Transverse colon (tissue), 4 donors: Measurements from ENCODE around the gene SERPINA3. TPM values are rescaled to one million over a fixed set of nuclear protein-coding genes. Genes with fewer than 3 reads are reported as not detected.
"Not testable (repeated sequence)": the region's sequence is repeated elsewhere in the genome, so short reads cannot be mapped to it uniquely, and the experiment has no call there.

ENCODE experiments used
- DNase-seq: peaks from one replicate; pipeline ENCODE4 v3.0.0-alpha.2; 2019
- H3K27ac ChIP-seq, 4 donors: fragments of 200-600 bp; sonication (generic); 2 replicates each; pipeline ENCODE4 v1.5.1; 2016 to 2018; ENCODE audit warnings: inconsistent platforms in 4 of 4
- H3K27me3 ChIP-seq: fragments of 200-600 bp; sonication (generic); 2 replicates; pipeline ENCODE4 v1.5.1; 2017; ENCODE audit warnings: inconsistent platforms
- H3K36me3 ChIP-seq, 4 donors: fragments of 200-600 bp; sonication (generic); 2 replicates each; pipeline ENCODE4 v1.5.1; 2017 to 2019; ENCODE audit warnings: inconsistent platforms in 4 of 4
- H3K4me1 ChIP-seq, 4 donors: fragments of 200-600 bp; sonication (generic); 2 replicates each; pipeline ENCODE4 v1.5.1; 2017 to 2020; ENCODE audit warnings: inconsistent platforms in 4 of 4
- H3K4me3 ChIP-seq, 4 donors: fragments of 200-600 bp; sonication (generic); 1 replicate in 1 of 4; 2 replicates in 3 of 4; pipeline versions ENCODE4 v1.5.1 to v1.6.1; 2017 to 2019; ENCODE audit warnings: inconsistent platforms in 4 of 4
- H3K9me3 ChIP-seq, 2 donors: fragments of 200-600 bp; sonication (generic); 2 replicates each; pipeline ENCODE4 v1.5.1; 2017 to 2019; ENCODE audit warnings: inconsistent platforms in 2 of 2
- EP300 ChIP-seq: sonication (generic); formaldehyde crosslinking; IDR thresholded peaks from one replicate; pipeline ENCODE4 v1.6.1; 2017; ENCODE audit warnings: antibody characterized with exemption, low read depth
- POLR2A ChIP-seq: fragments of 450-650 bp; IDR thresholded peaks from one replicate; pipeline ENCODE4 v1.6.1; 2016; ENCODE audit warnings: antibody characterized with exemption, mild to moderate bottlenecking, moderate library complexity
- POLR2AphosphoS5 ChIP-seq, 3 donors: sonication (generic); formaldehyde crosslinking; IDR thresholded peaks; one replicate each; pipeline ENCODE4 v1.6.1; 2016; ENCODE audit warnings: antibody characterized with exemption in 3 of 3
- WGBS, 2 donors: methylation state at CpG; one replicate each; pipeline ENCODE4 v1.1.5; 2018; ENCODE audit warnings: low coverage in 1 of 2; 5-methylcytosine and 5-hydroxymethylcytosine counted together
- in situ Hi-C, 4 donors: fragments of 200-750 bp; cut with MboI; loops; one replicate each; pipeline versions ENCODE4 v1.15.0 to v1.15.1; 2017; ENCODE audit warnings: low sequenced_read_pairs in 3 of 4, low pct_ligation_motif_present in 1 of 4, low pct_unique_long_range_greater_than_20kb in 1 of 4
- intact Hi-C: fragments of 100-400 bp; cut with DNase I; formaldehyde crosslinking; loops from one replicate; pipeline ENCODE4 v1.15.1; 2023; ENCODE audit warnings: low total_unique reads
- total RNA-seq, 4 donors: library from RNA; depleted of rRNA; stranded (reverse); fragments of >200 nt; gene quantifications; one replicate each; pipeline ENCODE4 v1.1.0, GENCODE V29; 2016
- TF ChIP-seq, protein P1 (sequence below), 5 experiments: fragments of 200-600 bp in 3 of 5; fragments of 450-650 bp in 2 of 5; sonication (generic) in 3 of 5; IDR thresholded peaks; 1 replicate in 2 of 5; 2 replicates in 3 of 5; pipeline ENCODE4 v1.5.1; 2016 to 2017; ENCODE audit warnings: antibody characterized with exemption in 5 of 5, inconsistent platforms in 3 of 5, mild to moderate bottlenecking in 2 of 5, moderate library complexity in 1 of 5

The SERPINA3 gene
- total RNA-seq, 4 donors from 2014 or later: 16.0 to 72.7 (median 22.6) TPM

GRCh38 chr14:94602722-94603121, 9.5 kb upstream of the SERPINA3 start:
- Histone ChIP-seq H3K27me3 (no peaks in the 10 kb centered on the region), H3K36me3 (no peaks in the 10 kb centered on the region), H3K4me3 (no peak overlapping the region), H3K27ac (peak overlapping the region; percentile 49 to 74 (median 64)), H3K9me3 (no peaks in the 10 kb centered on the region), H3K4me1 (peaks cover 14 to 37% (median 19%) of the 10 kb centered on the region in 4 donors)
- intact Hi-C loops (no loop called here), in situ Hi-C loops (no loop called here)
- WGBS, 2 donors: 87% methylated on average over 5 of the region's 5 CpGs; no CpG with 5 or more reads in 1 of the 2 donors
- no peak for DNase-seq
- TF ChIP-seq, protein P1, sequence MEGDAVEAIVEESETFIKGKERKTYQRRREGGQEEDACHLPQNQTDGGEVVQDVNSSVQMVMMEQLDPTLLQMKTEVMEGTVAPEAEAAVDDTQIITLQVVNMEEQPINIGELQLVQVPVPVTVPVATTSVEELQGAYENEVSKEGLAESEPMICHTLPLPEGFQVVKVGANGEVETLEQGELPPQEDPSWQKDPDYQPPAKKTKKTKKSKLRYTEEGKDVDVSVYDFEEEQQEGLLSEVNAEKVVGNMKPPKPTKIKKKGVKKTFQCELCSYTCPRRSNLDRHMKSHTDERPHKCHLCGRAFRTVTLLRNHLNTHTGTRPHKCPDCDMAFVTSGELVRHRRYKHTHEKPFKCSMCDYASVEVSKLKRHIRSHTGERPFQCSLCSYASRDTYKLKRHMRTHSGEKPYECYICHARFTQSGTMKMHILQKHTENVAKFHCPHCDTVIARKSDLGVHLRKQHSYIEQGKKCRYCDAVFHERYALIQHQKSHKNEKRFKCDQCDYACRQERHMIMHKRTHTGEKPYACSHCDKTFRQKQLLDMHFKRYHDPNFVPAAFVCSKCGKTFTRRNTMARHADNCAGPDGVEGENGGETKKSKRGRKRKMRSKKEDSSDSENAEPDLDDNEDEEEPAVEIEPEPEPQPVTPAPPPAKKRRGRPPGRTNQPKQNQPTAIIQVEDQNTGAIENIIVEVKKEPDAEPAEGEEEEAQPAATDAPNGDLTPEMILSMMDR (IDR thresholded peaks at IDR 0.05): no peak
- TF ChIP-seq POLR2AphosphoS5 (IDR thresholded peaks at IDR 0.05) (no peak), POLR2A (no peak)

GRCh38 chr14:94605361-94605760, 6.8 kb upstream of the SERPINA3 start:
- peaks cover 0 to 17% (median 3%) of the 10 kb centered on the region in 4 donors for H3K4me1 ChIP-seq
- no peaks in the 10 kb centered on the region for H3K36me3 ChIP-seq
- in situ Hi-C loops: no loop called here
- no peak for DNase-seq
- intact Hi-C loops: no loop called here
- no peaks in the 10 kb centered on the region for H3K27me3 ChIP-seq
- H3K4me3 ChIP-seq: no peak overlapping the region
- H3K27ac ChIP-seq: no peak overlapping the region
- TF ChIP-seq POLR2AphosphoS5 (IDR thresholded peaks at IDR 0.05) (no peak), EP300 (no peak), POLR2A (no peak)
- TF ChIP-seq, protein P1 (IDR thresholded peaks at IDR 0.05): no peak
- WGBS, 2 donors: 75 to 80% methylated on average over 2 to 3 of the region's 3 CpGs
- no peaks in the 10 kb centered on the region for H3K9me3 ChIP-seq

GRCh38 chr14:94608966-94609365, 3.2 kb upstream of the SERPINA3 start:
- H3K4me1 ChIP-seq, H3K9me3 ChIP-seq, H3K27ac ChIP-seq, in situ Hi-C loops, H3K27me3 ChIP-seq, intact Hi-C loops, H3K36me3 ChIP-seq, H3K4me3 ChIP-seq, DNase-seq: not testable (repeated sequence)
- WGBS, 2 donors: 69 to 89% methylated on average over 1 of the region's 1 CpG

DNA sequence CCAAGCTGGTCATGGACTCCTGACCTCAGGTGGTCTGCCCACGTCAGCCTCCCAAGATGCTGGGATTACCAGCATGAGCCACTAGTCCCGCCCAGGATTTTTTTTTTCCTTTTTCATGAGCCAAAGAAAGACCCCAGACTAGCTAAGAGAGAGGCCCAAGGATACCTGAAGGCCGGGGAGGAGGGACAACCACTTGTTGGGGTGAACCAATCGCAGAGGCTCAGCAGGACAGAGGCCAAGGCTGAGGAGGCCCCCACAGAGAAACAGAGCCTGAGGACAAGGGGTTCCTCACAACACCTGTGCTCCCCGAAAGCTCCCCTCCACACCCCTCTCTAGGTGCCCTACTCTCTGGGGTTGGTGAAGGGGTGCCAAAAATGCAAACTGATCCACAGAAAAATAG, 1.0 kb upstream of the SERPINA3 start:
- WGBS, 2 donors: 72% methylated on average over 5 of the region's 5 CpGs; no CpG with 5 or more reads in 1 of the 2 donors
- intact Hi-C loops: no loop called here
- no peak overlapping the region for H3K27ac ChIP-seq

More for the DNA sequence above, 1.0 kb upstream of the SERPINA3 start:
- no peaks in the 10 kb centered on the region for H3K4me1 ChIP-seq
- no peaks in the 10 kb centered on the region for H3K9me3 ChIP-seq
- no peak for DNase-seq
- TF ChIP-seq, protein P1 (IDR thresholded peaks at IDR 0.05): no peak
- TF ChIP-seq POLR2AphosphoS5 (IDR thresholded peaks at IDR 0.05) (no peak), POLR2A (no peak), EP300 (no peak)
- in situ Hi-C loops: no loop called here
- no peak overlapping the region for H3K4me3 ChIP-seq
- no peaks in the 10 kb centered on the region for H3K27me3 ChIP-seq
- H3K36me3 ChIP-seq: no peaks in the 10 kb centered on the region
